Testis (tissue), 2 donors: ENCODE results near the gene NGLY1.

Experiments
- POLR2A ChIP-seq: fragments of 450-650 bp; IDR thresholded peaks from one replicate; pipeline ENCODE4 v1.6.1; 2017; ENCODE audit warnings: antibody characterized with exemption, mild to moderate bottlenecking, moderate library complexity
- TF ChIP-seq, protein P1 (sequence below), 3 experiments: fragments of 450-650 bp in 2 of 3; fragments of 200-600 bp in 1 of 3; sonication (generic) in 1 of 3; IDR thresholded peaks; one replicate each; pipeline ENCODE4 v1.5.1; 2016 to 2019; ENCODE audit warnings: antibody characterized with exemption in 3 of 3, mild to moderate bottlenecking in 2 of 3, moderate library complexity in 1 of 3

DNA sequence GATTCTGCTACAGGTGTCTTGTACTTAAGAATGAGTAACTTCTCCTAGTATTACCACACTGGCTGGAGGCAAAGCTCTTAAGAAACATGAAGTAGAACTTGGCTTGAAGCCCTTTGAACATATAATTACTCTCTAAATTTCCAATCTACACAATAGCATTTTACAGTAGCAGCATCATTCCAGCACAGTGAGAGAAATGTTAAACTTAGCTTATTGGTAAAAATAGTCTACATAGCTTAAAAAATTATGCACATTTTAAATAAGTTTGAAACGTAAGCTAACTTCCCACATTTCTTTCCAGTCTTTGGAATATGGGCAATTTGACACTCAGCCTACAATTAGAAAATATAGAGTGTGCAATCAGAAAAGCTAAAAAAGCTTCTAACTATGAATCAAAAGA lies 85.7 kb downstream of the NGLY1 start:
- TF ChIP-seq, protein P1, sequence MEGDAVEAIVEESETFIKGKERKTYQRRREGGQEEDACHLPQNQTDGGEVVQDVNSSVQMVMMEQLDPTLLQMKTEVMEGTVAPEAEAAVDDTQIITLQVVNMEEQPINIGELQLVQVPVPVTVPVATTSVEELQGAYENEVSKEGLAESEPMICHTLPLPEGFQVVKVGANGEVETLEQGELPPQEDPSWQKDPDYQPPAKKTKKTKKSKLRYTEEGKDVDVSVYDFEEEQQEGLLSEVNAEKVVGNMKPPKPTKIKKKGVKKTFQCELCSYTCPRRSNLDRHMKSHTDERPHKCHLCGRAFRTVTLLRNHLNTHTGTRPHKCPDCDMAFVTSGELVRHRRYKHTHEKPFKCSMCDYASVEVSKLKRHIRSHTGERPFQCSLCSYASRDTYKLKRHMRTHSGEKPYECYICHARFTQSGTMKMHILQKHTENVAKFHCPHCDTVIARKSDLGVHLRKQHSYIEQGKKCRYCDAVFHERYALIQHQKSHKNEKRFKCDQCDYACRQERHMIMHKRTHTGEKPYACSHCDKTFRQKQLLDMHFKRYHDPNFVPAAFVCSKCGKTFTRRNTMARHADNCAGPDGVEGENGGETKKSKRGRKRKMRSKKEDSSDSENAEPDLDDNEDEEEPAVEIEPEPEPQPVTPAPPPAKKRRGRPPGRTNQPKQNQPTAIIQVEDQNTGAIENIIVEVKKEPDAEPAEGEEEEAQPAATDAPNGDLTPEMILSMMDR (IDR thresholded peaks at IDR 0.05), result no peak
- no peak for TF ChIP-seq POLR2A
